ENCODE results near the gene SPTBN2.
"Not testable (repeated sequence)": the region's sequence is repeated elsewhere in the genome, so short reads cannot be mapped to it uniquely, and the experiment has no call there.

Gene SPTBN2

DNA sequence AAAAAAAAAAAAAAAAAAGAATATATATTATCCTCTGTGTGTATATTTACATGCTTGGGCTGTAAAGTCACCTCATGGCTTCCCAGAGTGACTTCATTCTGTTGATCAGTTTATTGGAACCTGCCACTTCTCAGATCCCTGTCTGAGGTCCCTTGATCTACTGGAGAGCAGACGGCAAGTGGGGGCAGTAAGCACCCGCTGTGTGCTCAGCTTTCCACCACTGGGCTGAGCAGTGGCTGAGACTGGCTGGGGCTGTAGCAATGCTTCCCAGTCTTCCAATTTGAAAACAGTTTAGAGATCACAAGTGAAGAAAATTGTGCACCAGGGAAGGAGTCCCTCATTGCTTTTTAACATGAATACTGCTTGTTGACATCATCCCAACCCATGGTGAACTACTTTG, 44.4 kb downstream of the SPTBN2 start:
- DNase-seq = no peak

DNA sequence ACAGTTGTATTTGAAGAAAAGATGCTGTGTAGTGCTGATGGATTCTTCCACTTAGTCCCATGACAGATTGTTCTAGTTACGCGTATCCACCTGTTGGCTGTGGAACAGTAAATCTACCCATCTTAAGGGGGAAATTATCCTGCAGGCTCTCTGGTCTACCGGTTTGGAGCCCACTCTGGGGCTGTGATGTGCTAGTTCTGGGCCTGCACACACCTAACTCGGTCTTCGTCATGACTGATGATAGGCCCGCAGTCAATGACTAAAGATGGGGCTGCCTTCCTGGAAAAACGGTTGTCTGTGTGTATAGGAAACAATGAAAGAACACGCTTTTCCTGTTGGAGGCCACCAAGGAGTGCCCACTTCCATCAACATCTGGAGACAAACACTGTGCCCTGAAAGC, 45.1 kb downstream of the SPTBN2 start:
- no peak for DNase-seq

DNA sequence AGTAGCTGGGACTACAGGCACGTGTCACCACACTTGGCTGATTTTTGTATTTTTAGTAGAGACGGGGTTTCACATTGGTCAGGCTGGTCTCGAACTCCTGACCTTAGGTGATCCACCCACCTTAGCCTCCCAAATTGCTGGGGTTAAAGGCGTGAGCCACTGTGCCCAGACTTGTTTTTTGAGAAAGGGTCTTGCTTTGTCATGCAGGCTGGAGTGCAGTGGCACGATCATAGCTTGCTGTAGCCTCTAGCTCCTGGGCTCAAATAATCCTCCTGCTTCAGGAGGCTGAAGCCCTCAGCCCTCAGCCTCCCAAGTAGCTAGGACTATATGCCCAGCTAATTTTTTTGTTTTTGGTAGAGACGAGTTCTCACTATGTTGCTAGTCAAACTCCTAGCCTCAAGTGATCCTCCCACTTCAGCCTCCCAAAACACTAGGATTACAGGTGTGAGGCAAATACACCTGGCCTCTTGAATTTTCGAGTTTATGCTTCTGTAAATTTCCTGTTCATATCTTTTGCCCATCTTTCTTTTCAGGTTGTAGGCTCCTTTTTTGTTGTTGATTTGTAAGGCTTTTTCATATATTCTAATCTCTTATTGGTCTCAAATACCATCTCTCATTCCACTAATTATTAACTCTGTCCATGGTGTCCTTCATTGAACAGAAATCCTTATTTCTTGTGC, 47.9 kb downstream of the SPTBN2 start:
- DNase-seq = no peak

DNA sequence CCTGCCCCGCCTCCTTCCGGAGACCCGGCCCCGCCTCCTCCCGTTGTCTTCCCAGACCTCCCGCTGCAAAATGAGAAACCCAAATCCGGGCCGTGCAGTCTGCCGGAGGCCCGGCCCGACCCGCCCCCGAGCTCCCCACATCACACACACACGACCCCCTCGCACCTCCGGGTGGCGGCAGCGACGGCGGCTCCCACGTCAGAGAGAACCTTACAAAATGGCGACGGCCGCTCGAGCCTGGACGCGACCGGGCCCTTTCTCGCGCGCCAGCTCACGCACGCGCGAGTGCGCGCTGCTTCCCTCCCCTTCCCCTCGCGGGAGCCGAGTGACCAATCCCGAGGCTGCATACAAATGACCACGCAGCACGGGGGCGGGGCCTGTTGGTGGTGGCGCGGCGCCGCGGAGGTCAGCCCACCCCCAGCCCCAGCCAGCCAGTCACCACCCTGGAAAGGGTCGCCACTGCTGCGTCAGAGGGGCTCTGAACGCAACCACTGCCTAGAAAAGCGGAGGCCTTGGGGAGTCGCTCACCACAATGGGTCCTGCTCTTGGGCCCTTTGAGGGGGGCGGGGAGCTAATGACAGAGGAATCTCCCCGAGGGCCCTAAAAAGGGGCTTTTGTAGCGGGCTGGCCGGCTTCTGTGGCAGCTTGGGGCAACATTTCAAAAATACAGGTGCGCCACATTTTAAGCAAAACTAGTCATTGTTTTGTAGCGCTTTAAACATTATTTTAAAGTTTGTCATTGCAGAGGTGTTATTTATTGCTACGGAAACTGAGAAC, 51.2 kb downstream of the SPTBN2 start, which contains the start of gene RBM4B:
Gene RBM4B, minus strand, starts transcription at position 289 of the 777 bp plus-strand sequence. CDS start 808 bp downstream, outside the sequence.
- DNase-seq = peak; percentile 91

DNA sequence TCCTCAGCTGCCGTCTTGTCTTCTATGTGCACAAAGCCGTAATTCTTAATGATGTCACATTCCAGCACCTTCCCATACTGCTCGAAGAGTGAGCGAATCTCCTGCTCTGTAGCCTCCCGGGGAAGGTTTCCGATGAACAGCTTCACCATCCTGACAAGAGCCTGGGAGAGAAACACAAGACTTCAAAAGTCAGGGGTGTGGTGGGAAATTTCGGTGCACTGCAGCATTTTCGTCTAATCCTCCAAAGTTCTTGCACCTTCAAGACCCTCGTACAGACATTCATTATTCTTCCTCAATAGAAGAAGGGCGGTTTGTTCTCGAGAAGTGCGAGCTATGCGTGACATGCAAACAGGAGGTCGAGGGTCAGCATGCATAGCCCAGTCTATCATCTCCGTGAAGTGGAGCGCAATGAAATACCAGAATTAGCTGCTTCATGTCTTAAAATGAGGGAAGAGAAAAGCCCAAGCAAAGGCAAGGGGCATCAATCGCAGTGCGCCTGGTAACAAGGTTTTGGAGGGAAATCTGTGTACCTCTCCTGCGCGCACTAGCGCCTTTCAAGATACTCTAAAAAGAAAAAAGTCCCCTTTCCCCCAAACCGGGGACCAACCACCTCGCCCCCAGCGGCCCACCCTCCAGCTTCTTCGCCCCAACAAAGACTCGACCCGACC, 52.0 kb downstream of the SPTBN2 start:
- DNase-seq = peak; percentile 12

DNA sequence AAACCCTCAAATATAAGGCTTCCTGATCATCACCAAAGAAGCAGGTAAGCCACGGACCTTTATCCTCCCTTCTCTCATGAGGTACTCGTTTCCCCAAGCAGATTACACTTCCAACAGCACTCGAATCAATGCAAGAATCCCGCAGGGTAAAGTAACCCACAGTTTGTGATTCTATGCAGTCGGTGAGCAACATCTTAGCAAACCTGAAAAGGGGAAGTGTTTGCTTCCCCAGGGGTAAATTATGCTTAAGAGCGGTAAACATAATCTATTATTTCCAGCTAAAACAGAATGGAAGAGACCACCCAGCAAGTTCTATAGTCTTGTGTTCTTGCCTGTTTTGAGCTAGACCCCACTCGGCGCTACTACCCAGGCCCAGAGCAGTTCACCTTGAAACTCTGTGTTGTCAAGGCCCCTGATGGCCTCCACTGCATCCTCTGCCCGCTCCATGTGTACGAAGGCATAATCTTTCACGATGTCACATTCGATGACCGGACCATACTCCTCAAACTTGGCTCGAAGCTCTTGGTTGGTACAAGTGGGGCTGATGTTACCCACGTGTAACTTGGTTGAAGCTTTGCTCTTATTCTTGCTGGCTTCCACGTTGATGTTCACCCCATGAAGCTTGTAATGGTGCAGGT, 52.6 kb downstream of the SPTBN2 start:
- no peak for DNase-seq

DNA sequence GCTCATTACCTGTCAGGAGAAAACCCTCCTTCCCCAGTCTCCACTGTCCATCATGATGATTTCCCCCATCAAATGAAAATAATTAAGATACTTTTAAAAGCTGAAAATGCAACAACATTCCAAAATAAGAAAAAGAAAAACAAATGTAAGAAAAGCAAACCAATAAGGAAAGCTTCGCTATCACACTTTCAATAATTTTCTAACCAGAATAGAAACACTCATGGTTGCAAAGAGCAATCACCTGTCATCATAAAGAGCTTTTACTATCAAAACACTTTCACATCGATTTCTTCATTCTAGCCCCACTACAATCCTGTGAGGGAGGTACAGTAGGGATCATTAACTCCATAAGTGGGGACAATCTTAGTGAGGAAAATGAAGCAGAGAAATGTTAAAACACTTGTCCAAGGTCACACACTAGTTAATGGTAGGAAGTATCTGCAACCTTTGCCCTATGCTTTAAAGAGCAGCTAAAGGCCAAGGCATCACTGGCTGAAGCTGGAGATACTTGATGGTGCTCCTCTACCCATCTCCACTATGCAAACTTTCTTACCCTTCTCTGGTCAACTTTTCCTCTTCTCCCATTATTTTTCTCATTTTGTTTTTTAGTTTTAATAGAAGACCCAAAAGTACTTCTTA, 53.9 kb downstream of the SPTBN2 start:
- no peak for DNase-seq

DNA sequence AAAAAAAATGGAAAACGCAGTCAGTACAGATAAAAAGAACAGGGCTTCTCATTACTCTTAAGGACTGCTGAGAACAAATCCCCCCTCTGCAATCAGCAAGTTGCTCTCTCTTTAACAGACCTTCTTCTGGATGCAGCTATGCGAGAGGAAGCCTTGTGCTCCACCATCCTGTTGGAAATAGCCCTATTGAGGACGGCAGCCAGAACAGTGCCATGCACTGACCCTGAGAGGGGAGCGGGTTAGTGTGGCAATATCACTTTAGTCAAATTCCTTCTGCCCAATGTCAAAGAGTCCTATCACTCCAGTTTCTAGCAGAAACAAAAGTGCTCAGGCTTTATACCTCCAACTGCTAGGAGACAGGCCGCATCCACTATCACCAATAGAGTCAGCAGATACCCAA, 58.2 kb downstream of the SPTBN2 start:
- DNase-seq = no peak

DNA sequence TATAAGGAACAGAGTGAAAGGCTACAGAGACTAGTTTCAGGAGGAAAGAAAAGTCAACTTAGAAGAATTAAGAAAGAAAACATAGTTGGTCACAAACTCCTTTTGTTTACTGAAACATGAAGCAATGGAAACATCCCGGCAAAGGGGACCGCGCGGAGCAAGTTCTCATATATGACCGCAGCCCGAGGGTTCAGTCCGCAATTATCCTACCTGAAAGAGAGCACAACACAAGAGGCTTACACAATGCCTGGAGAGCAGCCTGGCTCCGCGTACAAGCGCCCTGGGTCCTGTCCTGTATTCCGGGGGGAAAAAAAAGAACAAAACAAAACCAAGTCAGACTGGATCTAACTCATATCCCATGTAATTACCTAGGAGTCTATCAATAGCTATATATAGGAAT, 63.6 kb downstream of the SPTBN2 start:
- DNase-seq = no peak

DNA sequence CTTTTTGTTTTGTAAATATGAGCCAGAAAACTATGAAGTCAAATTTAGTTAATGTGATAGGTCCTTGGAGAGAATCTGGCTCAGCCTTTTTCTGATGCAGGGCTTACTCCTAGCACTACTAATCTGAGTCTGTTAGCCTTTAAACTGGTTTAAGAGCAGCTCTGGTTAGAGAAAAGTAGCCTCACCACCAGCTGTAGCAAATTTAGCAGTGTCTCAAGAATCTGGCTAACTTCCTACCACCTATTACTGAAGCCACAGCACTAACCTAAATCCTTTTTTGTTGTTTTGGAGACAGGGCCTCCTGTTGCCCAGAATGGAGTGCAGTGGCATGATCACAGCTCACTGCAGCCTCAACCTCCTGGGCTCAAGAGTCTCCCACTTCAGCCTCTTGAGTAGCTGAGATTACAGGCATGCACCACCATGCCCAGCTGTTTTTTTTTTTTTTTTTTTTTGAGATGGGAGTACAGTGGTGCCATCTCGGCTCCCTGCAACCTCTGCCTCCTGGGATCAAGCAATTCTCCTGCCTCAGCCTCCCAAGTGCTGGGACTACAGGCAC, 65.2 kb downstream of the SPTBN2 start:
- DNase-seq = no peak

DNA sequence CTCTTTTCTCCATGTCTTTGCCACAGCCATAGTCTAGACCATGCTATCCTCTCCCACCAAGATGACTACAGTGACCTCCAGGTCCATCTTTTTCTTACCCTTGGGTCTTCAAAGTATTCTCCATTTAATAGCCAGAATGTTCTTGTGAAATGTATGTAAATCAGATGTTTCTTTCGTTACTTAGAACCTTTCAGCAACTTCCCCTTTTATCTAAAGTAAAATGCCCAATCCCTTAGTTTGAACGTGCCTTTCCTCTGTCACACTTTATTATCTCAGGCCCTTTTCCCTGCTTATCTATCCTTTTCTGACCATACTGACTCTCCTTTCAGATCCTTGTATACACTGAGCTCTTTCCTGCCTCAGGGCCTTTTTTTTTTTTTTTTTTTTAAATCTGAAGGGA, 69.3 kb downstream of the SPTBN2 start:
- DNase-seq = no peak

DNA sequence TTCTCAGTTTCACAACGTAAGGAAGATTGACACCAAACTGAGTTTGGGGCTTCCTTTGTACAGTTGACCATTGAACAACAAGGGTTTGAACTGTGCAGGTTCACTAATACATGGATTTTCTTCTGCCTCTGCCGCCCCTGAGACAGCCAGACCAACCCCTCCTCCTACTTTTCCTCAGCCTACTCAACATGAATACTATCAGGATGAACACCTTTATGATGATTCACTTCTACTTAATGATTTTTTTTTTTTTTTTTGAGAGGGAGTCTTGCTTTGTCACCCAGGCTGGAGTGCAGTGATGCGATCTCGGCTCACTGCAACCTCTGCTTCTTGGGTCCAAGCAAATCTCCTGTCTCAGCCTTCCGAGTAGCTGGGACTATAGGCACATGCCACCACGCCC, 75.9 kb downstream of the SPTBN2 start:
- no peak for DNase-seq

DNA sequence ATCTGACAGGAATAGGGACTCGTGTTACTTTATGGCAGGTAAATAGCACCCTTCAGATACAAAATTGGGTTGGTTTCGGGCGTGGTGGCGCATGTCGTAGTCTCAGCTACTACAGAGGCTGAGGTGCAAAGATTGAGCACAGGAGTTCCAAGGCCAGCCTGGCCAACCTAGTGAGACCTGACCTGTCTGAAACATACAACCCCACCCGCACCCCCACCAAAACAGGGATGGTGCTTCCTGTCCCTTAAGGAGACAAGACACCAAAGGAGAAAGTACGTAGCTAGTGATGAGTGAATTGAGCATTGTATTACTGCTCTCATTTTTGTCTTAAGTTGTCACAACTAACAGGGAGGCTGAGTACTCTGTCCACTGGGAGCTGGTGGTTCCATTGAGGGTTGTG, 76.4 kb downstream of the SPTBN2 start:
- no peak for DNase-seq

DNA sequence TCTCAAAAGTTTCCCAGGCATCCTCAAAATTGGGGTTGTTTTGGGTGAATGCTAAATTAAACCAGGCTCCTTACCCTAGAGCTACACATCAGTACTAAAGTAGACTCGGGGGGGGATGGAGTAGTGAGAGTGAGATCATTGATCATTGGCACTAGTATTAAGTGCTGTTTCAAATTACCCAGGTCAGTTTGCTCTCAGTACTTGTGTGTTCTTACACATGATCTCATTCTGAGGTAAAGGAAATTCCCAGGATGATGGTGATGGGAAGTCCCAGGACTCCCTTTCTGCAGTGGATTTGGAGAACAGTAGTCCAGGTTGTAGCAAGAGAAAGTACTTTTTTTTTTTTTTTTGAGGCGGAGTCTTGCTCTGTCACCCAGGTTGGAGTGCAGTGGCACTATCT, 78.0 kb downstream of the SPTBN2 start:
- no peak for DNase-seq

DNA sequence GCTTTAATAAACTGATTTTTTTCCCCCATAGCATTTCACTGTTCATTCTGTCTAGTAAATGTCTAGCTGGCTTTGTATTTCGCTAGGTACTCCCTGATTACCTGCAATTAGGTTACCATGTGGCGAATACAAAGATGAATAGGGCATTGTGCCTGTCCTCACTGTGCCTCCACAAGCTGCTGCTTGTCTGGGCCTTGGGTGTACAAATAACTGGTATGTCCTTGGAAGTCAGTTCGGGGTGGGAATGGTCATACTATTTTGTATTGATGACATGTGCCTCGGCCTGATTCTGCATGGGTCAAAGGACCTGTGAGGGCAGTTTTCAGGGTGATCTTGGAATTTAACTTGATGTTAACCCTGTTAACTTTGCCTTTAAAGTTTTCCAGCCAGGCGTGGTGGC, 79.1 kb downstream of the SPTBN2 start:
- no peak for DNase-seq

DNA sequence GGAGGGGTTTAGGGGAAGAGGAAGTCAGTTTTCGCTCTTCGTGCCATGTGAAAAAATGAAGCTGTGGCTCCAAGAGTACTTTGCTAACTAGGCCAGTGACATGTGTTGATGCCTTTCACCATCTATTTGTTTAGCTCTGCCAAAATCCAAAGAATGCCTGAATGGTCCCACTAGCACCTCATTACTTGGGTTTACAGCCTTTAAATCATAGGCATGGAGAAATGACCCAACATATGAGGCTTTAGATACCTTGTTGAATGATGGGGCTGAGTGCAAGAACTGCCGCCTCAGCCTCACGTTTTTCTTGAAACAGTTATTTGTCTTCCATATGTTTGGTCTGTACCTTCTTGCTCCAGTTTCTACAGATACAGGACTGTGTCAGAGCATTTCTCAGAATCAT, 82.2 kb downstream of the SPTBN2 start:
- DNase-seq = no peak

DNA sequence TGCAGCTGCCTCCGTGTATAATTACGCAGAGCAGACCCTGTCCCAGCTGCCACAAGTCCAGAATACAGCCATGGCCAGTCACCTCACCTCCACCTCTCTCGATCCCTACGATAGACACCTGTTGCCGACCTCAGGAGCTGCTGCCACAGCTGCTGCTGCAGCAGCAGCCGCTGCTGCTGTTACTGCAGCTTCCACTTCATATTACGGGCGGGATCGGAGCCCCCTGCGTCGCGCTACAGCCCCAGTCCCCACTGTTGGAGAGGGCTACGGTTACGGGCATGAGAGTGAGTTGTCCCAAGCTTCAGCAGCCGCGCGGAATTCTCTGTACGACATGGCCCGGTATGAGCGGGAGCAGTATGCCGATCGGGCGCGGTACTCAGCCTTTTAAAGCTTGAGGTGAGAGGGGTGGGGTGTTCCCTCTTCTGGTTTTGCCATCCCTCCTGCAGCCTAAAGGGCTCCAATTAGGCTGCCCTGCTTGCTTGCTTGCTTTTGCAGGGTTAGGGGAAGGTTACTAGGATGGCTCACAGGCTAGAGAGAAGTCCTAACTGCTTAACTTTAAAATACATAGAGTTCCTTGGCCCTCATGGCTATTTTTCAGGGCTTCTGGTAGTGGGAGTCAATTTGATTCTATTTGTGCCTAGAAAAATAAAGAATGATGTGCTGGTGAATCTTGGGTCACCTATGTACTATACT, 85.1 kb downstream of the SPTBN2 start:
- no peak for DNase-seq

DNA sequence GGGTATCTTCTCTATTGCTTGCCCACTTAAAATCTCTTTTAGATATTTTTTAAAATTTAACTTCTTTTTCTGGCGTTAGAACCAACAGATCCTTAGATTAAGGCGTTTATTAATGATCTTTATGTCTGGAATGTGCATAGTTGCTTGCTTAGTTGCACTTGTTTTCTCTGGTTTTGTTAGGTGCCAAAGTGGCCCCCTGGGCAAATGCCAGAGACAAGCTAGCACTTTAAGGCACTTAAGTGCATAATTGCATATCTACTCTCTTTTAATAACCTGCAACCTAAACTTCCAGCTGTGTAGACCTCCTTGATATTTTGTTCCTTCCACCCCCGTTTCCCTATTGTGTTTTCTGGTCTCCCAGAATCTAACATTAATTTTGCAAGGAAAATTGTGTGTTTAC, 87.2 kb downstream of the SPTBN2 start:
- no peak for DNase-seq

DNA sequence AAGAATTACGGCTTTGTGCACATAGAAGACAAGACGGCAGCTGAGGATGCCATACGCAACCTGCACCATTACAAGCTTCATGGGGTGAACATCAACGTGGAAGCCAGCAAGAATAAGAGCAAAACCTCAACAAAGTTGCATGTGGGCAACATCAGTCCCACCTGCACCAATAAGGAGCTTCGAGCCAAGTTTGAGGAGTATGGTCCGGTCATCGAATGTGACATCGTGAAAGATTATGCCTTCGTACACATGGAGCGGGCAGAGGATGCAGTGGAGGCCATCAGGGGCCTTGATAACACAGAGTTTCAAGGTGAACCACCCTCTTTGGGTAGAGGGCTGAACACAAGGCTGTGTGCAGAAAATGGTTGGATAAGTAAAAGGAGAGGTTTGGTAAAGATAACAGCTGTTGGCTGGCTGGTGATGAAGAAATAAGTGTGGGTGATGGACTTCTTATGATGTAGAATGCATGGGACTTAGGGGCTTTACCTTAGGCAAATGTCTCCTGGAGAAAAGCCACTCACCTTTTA, 89.1 kb downstream of the SPTBN2 start:
- not testable (repeated sequence) for DNase-seq

DNA sequence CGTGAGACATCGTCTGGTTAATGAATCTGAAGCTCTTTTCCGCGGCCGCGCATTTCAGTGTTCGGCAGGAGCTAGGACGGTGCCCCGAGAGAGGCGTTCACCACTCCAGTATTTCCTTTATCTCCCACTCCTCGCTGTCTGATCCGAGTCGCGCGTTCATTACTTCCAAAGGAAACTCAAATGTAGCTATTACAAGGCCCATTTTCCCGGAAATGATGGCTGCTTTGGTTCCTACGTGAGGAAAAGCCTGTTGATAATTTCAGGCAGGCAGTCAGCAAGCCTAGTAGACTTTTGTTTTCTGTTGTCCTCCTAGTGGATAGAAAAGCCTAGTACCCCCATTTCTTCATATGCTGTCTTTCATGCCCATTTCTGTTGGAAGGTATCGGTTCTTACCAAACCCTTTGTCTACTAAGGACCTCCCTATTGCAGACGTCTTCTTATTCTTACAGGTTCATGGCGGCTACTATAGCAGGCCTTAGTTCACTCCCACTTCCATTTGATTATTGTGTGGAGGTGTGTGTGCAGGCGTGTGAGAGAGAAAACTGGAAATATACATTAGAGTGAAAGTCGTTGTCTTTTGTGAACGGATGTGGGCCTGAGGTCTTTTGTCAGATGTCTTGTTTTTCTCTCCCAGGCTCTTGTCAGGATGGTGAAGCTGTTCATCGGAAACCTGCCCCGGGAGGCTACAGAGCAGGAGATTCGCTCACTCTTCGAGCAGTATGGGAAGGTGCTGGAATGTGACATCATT, 89.8 kb downstream of the SPTBN2 start:
- no peak for DNase-seq
